LNCaP clone FGC (cell line): ENCODE measurements around the gene PCDHA12.
"Not testable (repeated sequence)": the region's sequence is repeated elsewhere in the genome, so short reads cannot be mapped to it uniquely, and the experiment has no call there.

Experiments used
- DNase-seq: peaks from one replicate; pipeline ENCODE4 v3.0.0-alpha.2; 2011; ENCODE audit warnings: low read depth
- H3K4me3 ChIP-seq: 2 replicates; pipeline ENCODE4 v1.5.1; 2011; ENCODE audit warnings: mild to moderate bottlenecking, low read depth, low read length, control low read depth
- TF ChIP-seq, protein P1 (sequence below): IDR thresholded peaks from 2 replicates; pipeline ENCODE4 v1.5.1; 2012; ENCODE audit warnings: mild to moderate bottlenecking; ENCODE audit not compliant: control insufficient read depth, insufficient read depth; ENCODE audit errors: extremely low read depth

PCDHA12 gene

DNA sequence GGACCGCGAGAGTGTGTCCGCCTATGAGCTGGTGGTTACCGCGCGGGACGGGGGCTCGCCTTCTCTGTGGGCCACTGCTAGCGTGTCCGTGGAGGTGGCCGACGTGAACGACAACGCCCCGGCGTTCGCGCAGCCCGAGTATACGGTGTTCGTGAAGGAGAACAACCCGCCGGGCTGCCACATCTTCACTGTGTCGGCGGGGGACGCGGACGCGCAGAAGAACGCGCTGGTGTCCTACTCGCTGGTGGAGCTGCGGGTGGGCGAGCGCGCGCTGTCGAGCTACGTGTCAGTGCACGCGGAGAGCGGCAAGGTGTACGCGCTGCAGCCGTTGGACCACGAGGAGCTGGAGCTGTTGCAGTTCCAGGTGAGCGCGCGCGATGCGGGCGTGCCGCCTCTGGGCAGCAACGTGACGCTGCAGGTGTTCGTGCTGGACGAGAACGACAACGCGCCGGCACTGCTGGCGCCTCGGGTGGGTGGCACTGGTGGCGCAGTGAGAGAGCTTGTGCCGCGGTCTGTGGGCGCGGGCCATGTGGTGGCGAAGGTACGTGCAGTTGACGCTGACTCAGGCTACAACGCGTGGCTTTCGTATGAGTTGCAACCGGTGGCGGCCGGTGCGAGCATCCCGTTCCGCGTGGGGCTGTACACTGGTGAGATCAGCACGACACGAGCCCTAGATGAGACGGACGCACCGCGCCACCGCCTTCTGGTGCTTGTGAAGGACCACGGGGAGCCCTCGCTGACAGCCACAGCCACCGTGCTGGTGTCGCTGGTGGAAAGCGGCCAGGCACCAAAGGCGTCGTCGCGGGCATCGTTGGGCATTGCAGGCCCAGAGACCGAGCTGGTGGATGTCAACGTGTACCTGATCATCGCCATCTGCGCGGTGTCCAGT lies 39.2 kb upstream of the PCDHA12 start:
- no peak overlapping the region for H3K4me3 ChIP-seq
- TF ChIP-seq, protein P1, sequence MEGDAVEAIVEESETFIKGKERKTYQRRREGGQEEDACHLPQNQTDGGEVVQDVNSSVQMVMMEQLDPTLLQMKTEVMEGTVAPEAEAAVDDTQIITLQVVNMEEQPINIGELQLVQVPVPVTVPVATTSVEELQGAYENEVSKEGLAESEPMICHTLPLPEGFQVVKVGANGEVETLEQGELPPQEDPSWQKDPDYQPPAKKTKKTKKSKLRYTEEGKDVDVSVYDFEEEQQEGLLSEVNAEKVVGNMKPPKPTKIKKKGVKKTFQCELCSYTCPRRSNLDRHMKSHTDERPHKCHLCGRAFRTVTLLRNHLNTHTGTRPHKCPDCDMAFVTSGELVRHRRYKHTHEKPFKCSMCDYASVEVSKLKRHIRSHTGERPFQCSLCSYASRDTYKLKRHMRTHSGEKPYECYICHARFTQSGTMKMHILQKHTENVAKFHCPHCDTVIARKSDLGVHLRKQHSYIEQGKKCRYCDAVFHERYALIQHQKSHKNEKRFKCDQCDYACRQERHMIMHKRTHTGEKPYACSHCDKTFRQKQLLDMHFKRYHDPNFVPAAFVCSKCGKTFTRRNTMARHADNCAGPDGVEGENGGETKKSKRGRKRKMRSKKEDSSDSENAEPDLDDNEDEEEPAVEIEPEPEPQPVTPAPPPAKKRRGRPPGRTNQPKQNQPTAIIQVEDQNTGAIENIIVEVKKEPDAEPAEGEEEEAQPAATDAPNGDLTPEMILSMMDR, result no peak
- DNase-seq, result no peak

DNA sequence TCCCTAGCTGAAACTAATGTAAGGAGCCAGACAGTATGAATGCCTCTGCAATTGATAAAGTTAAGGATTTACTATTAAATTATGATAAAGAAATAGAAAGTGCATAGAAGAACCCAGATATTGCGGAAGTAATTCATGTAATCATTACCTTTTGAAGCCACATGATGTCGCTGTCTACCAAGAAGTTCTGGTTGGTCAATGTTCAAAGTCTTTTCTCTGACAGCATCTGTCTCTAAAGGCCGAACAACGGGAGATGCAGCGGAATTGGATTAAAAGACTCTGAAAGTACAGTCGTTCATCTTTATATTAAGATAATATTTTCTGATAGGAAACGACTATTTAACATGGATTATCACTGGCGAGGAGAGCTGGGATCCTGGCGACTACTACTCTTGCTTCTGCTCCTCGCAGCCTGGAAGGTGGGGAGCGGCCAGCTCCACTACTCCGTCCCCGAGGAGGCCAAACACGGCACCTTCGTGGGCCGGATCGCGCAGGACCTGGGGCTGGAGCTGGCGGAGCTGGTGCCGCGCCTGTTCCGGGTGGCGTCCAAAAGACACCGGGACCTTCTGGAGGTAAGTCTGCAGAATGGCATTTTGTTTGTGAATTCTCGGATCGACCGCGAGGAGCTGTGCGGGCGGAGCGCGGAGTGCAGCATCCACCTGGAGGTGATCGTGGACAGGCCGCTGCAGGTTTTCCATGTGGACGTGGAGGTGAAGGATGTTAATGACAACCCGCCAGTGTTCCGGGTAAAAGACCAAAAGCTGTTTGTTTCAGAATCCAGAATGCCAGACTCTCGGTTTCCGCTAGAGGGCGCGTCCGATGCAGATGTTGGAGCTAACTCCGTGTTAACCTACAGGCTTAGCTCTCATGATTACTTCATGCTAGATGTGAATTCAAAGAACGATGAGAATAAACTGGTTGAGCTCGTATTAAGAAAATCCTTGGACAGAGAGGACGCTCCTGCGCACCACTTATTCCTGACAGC lies 33.8 kb upstream of the PCDHA12 start, which contains the start of gene PCDHA8:
PCDHA8 (plus strand) TSS at position 210 of the 985 bp plus-strand sequence; CDS start at position 345, 135 bp downstream.
- no peak for DNase-seq
- no peak within 1 kb of the TSS for H3K4me3 ChIP-seq
- TF ChIP-seq, protein P1, result peak; percentile 53

DNA sequence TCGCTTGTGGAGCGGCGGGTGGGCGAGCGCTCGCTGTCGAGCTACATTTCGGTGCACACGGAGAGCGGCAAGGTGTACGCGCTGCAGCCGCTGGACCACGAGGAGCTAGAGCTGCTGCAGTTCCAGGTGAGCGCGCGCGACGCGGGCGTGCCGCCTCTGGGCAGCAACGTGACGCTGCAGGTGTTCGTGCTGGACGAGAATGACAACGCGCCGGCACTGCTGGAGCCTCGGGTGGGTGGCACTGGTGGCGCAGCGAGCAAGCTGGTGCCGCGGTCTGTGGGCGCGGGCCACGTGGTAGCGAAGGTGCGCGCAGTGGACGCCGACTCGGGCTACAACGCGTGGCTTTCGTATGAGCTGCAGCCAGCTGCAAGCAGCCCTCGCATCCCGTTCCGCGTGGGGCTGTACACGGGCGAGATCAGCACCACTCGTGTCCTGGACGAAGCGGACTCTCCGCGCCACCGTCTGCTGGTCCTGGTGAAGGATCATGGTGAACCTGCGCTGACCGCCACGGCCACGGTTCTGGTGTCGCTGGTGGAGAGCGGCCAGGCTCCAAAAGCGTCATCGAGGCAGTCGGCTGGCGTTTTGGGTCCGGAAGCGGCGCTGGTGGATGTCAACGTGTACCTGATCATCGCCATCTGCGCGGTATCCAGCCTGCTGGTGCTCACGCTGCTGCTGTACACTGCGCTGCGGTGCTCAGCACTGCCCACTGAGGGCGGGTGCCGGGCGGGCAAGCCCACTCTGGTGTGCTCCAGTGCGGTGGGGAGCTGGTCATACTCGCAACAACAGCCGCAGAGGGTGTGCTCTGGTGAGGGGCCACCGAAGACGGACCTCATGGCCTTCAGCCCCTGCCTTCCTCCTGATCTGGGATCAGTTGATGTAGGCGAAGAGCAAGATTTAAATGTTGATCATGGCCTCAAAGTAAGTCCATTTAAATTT lies 32.0 kb upstream of the PCDHA12 start:
- no peak overlapping the region for H3K4me3 ChIP-seq
- DNase-seq, result no peak
- TF ChIP-seq, protein P1, result no peak

DNA sequence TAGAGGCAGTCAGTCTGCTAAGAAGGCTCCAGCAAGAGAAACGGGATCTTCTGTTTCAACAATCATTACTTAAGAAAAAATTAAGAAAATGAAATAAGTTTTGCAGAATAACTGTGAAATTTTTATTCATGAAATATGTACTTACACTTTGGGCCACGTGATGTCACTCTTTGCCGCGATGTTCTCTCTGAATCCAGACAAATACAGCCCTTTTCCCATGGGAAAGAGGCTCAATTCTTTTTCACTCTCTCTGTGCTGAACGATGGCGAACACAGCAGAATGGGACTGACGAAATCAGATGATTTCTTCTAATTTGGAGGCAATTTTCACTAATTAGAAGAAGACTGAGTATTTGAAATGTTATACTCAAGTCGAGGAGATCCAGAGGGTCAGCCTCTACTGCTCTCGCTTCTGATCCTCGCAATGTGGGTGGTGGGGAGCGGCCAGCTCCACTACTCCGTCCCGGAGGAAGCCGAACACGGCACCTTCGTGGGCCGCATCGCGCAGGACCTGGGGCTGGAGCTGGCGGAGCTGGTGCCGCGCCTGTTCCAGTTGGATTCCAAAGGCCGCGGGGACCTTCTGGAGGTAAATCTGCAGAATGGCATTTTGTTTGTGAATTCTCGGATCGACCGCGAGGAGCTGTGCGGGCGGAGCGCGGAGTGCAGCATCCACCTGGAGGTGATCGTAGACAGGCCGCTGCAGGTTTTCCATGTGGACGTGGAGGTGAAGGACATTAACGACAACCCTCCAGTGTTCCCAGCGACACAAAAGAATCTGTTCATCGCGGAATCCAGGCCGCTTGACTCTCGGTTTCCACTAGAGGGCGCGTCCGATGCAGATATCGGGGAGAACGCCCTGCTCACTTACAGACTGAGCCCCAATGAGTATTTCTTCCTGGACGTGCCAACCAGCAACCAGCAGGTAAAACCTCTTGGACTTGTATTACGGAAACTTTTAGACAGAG lies 26.7 kb upstream of the PCDHA12 start, which contains the start of gene PCDHA9:
PCDHA9 (plus strand) TSS at position 244 of the 964 bp plus-strand sequence; CDS start at position 358, 114 bp downstream.
- H3K4me3 ChIP-seq, DNase-seq: not testable (repeated sequence)

DNA sequence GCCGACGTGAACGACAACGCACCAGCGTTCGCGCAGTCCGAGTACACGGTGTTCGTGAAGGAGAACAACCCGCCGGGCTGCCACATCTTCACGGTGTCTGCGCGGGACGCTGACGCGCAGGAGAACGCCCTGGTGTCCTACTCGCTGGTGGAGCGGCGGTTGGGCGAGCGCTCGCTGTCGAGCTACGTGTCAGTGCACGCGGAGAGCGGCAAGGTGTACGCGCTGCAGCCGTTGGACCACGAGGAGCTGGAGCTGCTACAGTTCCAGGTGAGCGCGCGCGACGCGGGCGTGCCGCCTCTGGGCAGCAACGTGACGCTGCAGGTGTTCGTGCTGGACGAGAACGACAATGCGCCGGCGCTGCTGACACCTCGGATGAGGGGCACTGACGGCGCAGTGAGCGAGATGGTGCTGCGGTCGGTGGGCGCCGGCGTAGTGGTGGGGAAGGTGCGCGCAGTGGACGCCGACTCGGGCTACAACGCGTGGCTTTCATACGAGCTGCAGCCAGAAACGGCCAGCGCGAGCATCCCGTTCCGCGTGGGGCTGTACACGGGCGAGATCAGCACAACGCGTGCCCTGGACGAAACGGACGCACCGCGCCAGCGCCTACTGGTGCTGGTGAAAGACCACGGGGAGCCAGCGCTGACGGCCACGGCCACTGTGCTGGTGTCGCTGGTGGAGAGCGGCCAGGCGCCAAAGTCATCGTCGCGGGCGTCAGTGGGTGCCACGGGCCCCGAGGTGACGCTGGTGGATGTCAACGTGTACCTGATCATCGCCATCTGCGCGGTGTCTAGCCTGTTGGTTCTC lies 25.1 kb upstream of the PCDHA12 start:
- DNase-seq, H3K4me3 ChIP-seq: not testable (repeated sequence)

DNA sequence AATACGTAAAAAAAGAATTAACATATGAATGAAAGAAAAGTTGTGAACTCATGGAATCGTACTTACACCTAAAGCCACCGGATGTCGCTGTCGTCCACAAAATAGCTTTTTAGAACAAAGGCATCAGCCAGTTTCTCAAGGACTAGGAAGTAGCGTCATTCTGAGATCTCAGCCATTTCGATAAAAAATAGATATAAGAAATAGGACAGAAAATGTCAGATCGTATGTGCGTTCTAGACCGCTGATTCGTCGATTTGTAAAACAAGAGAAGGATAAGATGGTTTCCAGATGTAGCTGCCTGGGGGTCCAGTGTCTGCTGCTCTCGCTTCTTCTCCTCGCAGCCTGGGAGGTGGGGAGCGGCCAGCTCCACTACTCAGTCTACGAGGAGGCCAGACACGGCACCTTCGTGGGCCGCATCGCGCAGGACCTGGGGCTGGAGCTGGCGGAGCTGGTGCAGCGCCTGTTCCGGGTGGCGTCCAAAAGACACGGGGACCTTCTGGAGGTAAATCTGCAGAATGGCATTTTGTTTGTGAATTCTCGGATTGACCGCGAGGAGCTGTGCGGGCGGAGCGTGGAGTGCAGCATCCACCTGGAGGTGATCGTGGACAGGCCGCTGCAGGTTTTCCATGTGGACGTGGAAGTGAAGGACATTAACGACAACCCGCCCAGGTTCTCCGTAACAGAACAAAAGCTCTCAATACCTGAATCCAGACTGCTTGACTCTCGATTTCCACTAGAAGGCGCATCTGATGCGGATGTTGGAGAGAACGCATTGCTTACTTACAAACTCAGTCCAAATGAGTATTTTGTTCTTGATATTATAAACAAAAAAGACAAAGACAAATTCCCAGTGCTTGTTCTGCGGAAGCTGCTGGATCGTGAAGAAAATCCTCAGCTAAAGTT lies 19.1 kb upstream of the PCDHA12 start, which contains the start of gene PCDHA10:
PCDHA10 (plus strand) TSS at position 126 of the 903 bp plus-strand sequence; CDS start at position 278, 152 bp downstream.
- DNase-seq, result no peak
- no peak within 1 kb of the TSS for H3K4me3 ChIP-seq
- TF ChIP-seq, protein P1, result 0 out of 2 replicates have a peak, but pooled peaks have one; percentile 27
